ENCODE measurements around the gene SRSF10. TPM values are rescaled to one million over a fixed set of nuclear protein-coding genes. Genes with fewer than 3 reads are reported as not detected.

SRSF10 gene
- total RNA-seq, 1 experiment from 2014 or later: 96.2 TPM

DNA sequence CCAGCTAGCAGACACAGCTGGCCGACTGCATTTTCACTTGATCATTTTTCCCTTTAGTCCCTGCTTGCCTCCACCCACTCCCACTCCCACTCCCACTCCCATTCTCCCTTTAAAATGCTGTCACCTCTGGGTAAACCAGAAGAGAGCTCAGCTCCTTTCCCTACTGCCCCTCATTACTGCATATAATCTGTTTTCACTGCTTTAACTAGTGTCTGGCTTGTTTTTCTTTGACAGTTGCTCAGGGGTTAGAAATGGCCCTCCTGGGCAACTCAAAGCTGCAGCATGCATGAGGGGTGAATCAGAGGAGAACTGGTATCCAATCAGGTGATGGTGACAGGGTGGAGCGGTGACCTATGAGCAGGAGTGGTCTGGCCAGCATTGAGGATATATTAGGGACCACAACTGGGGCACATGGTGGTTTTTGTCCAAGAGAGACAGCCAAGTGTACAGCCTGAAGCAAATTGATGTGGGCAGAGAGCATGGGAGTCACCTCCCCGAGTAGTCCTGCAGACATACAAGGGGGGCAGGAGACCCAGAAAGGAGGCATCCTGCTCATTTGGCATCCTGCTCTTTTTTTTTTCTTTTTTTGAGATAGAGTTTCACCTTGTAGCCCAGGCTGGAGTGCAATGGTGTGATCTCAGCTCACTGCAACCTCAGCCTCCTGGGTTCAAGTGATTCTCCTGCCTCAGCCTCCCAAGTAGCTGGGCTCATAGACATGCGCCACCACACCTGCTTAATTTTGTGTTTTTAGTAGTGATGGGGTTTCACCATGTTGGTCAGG is 42.6 kb upstream of the SRSF10 start:
- ChIA-PET CTCF (interaction anchor here (0.8 kb wide), 1 partner anchor 221 kb away, joined by 6 read pairs; no protein-coding TSS in a partner anchor), POLR2A (ENCODE audit: unreplicated experiment) (interaction anchor here (0.6 to 1.0 kb wide), 3 partner anchors 13 to 71 kb away, joined by 3 to 5 read pairs (median 5); no protein-coding TSS in a partner anchor)
- BruUV-seq (replicated peaks): TSS peak; percentile 79

DNA sequence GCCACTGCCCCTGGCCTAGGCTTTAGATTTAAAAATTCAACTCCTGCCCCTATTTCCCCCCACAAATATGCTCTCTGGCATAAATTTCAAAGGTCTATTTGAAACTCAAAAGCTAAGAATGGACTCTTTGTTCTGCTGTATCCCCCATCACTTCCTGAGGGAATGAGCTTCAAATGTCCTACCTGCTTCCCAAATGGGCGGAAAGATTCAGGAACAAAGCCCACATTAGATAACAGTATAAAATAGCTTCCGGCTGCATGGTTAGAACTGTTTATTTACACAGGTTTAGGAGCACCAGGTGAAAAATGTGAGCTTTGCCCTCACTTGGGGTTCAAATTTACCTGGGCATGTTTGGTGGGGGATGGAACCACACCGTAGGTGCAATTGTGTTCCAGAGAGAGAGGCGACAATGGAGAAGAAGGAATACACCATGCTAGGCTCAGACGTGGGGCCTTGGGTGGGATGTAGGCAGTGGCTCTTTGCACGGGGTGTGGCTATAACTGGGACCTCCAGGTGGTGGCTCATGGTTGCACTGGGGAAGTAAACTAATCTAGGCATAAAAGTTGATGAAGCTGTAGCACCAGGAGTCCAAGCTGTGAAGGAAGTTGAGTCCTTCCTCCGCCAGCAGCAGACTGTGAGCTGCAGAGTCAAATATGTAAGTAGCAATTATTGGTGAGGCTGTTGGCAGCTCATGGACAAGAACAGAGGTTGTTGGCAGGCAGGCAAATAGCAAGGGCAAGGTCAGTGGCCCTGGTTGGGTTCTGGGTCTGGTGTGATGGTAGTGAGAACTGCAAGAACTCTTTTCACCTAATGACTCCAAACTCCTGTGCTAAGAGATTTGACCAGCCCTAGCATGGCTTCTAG is 41.5 kb upstream of the SRSF10 start:
- no peaks in the 10 kb centered on the region for H4K20me1 ChIP-seq (ENCODE audit: insufficient read depth)
- no peaks in the 10 kb centered on the region for H3K27me3 ChIP-seq (ENCODE audit: insufficient read depth, low read depth)
- no peaks in the 10 kb centered on the region for H3K79me2 ChIP-seq (ENCODE audit: low read depth)
- no peaks in the 10 kb centered on the region for H3K9me2 ChIP-seq (ENCODE audit: insufficient read depth)
- ChIA-PET CTCF (no interaction called here), POLR2A (ENCODE audit: unreplicated experiment) (interaction anchor here (0.6 to 1.0 kb wide), 2 partner anchors 12 to 129 kb away, joined by 4 to 5 read pairs; no protein-coding TSS in a partner anchor)
- peaks cover 55% of the 10 kb centered on the region for H3K4me1 ChIP-seq (replicated peaks; ENCODE audit: insufficient read depth)
- TF ChIP-seq, protein P1, sequence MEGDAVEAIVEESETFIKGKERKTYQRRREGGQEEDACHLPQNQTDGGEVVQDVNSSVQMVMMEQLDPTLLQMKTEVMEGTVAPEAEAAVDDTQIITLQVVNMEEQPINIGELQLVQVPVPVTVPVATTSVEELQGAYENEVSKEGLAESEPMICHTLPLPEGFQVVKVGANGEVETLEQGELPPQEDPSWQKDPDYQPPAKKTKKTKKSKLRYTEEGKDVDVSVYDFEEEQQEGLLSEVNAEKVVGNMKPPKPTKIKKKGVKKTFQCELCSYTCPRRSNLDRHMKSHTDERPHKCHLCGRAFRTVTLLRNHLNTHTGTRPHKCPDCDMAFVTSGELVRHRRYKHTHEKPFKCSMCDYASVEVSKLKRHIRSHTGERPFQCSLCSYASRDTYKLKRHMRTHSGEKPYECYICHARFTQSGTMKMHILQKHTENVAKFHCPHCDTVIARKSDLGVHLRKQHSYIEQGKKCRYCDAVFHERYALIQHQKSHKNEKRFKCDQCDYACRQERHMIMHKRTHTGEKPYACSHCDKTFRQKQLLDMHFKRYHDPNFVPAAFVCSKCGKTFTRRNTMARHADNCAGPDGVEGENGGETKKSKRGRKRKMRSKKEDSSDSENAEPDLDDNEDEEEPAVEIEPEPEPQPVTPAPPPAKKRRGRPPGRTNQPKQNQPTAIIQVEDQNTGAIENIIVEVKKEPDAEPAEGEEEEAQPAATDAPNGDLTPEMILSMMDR (conservative IDR thresholded peaks at IDR 0.05): no peak
- no peak for TF ChIP-seq EZH2 (IDR thresholded peaks at IDR 0.05; ENCODE audit: low read depth)
- no peak overlapping the region for H3K4me3 ChIP-seq
- BruUV-seq (replicated peaks): no TSS peak
- DNase-seq: no peak
- H2AFZ ChIP-seq: no peak overlapping the region
- H3K4me2 ChIP-seq: peak overlapping the region; percentile 72; the same call in 1 of the 2 replicates
- peaks cover 35% of the 10 kb centered on the region for H3F3A ChIP-seq (ENCODE audit: insufficient read depth, low read depth)
- intact Hi-C loops (cut with micrococcal nuclease; ENCODE audit: unreplicated experiment): loop anchor here (2.0 kb wide), 1 partner anchor 63 kb away; the partner anchor contains the start of gene PNRC2
- no peaks in the 10 kb centered on the region for H3K9me3 ChIP-seq (ENCODE audit: insufficient read depth, low read depth)
- no peaks in the 10 kb centered on the region for H3K36me3 ChIP-seq (ENCODE audit: low read depth)
- peak overlapping the region; percentile 59; the same call in 1 of the 2 replicates for H3K27ac ChIP-seq

More for the DNA sequence above, 42.6 kb upstream of the SRSF10 start:
- intact Hi-C loops (cut with micrococcal nuclease; ENCODE audit: unreplicated experiment): loop anchor here (2.0 kb wide), 1 partner anchor 64 kb away; the partner anchor contains the start of gene PNRC2
- Histone ChIP-seq H3K9me3 (ENCODE audit: insufficient read depth, low read depth) (no peaks in the 10 kb centered on the region), H3F3A (ENCODE audit: insufficient read depth, low read depth) (peaks cover 26% of the 10 kb centered on the region), H3K4me2 (peak overlapping the region; percentile 72), H3K9me2 (ENCODE audit: insufficient read depth) (no peaks in the 10 kb centered on the region), H3K79me2 (ENCODE audit: low read depth) (no peaks in the 10 kb centered on the region), H4K20me1 (ENCODE audit: insufficient read depth) (no peaks in the 10 kb centered on the region), H2AFZ (no peak overlapping the region), H3K27me3 (ENCODE audit: insufficient read depth, low read depth) (no peaks in the 10 kb centered on the region), H3K4me1 (replicated peaks; ENCODE audit: insufficient read depth) (peaks cover 50% of the 10 kb centered on the region), H3K4me3 (no peak overlapping the region; the same call in 1 of the 2 replicates), H3K36me3 (ENCODE audit: low read depth) (no peaks in the 10 kb centered on the region), H3K27ac (peak overlapping the region; percentile 59)
- DNase-seq: peak; percentile 69 to 82
- no peak for TF ChIP-seq EZH2 (IDR thresholded peaks at IDR 0.05; ENCODE audit: low read depth)
- TF ChIP-seq, protein P1 (conservative IDR thresholded peaks at IDR 0.05): no peak

DNA sequence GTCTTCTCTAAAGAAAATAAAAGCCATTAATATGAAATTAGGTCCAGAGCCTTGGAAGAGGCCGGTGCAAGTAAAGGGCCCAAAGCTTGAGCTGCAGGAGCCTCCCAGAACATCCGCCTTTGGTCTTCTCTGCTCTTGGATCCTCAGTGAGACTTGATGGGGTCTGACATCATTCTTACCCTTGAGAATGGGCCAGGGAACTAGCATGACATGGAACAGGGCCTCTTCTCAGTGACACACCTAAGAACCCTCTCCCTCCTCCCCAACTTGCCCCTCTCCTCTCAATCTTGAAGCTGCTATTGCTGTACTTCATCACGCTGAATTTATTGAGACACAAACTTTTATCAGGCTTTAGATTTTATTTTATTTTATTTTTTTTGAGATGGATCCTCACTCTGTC is 40.3 kb upstream of the SRSF10 start:
- ChIA-PET POLR2A (ENCODE audit: unreplicated experiment) (no interaction called here), CTCF (no interaction called here)
- H2AFZ ChIP-seq: no peak overlapping the region
- no peaks in the 10 kb centered on the region for H4K20me1 ChIP-seq (ENCODE audit: insufficient read depth)
- no peaks in the 10 kb centered on the region for H3K9me3 ChIP-seq (ENCODE audit: insufficient read depth, low read depth)
- H3K4me3 ChIP-seq: no peak overlapping the region
- BruUV-seq (replicated peaks): no TSS peak
- no peak for DNase-seq
- H3K27me3 ChIP-seq (ENCODE audit: insufficient read depth, low read depth): no peaks in the 10 kb centered on the region
- no peak overlapping the region for H3K4me2 ChIP-seq
- no peak overlapping the region for H3K27ac ChIP-seq
- no peak for TF ChIP-seq EZH2 (IDR thresholded peaks at IDR 0.05; ENCODE audit: low read depth)
- TF ChIP-seq, protein P1 (conservative IDR thresholded peaks at IDR 0.05): no peak
- H3F3A ChIP-seq (ENCODE audit: insufficient read depth, low read depth): peaks cover 35% of the 10 kb centered on the region
- H3K79me2 ChIP-seq (ENCODE audit: low read depth): no peaks in the 10 kb centered on the region
- no peaks in the 10 kb centered on the region for H3K9me2 ChIP-seq (ENCODE audit: insufficient read depth)
- peaks cover 55% of the 10 kb centered on the region for H3K4me1 ChIP-seq (replicated peaks; ENCODE audit: insufficient read depth)
- H3K36me3 ChIP-seq (ENCODE audit: low read depth): no peaks in the 10 kb centered on the region
- intact Hi-C loops (cut with micrococcal nuclease; ENCODE audit: unreplicated experiment): no loop called here
